A549 (cell line): ENCODE results near the gene PKHD1. TPM values are rescaled to one million over a fixed set of nuclear protein-coding genes. Genes with fewer than 3 reads are reported as not detected.

ENCODE experiments used
- ATAC-seq, 2 experiments: fragments of 200-7000 bp in 1 of 2; fragments of >200 bp in 1 of 2; cut with Nextera tagmentation in 1 of 2; cut with Tn5 transposase in 1 of 2; 3 replicates each; pipeline versions ENCODE4 v1.8.0 to v1.9.1; 2018 to 2020; ENCODE audit warnings: mild to moderate bottlenecking in 1 of 2, moderate library complexity in 1 of 2
- CTCF ChIA-PET: fragments of 300-600 bp; sonication (Branson Sonifier 250); formaldehyde crosslinking; extraction: SDS; loops from one replicate; lab custom pipeline; 2021; ENCODE audit warnings: antibody characterized with exemption, inconsistent platforms; lab: Yijun Ruan, JAX
- POLR2A ChIA-PET: fragments of 350-600 bp; formaldehyde crosslinking; extraction: SDS; loops from one replicate; lab custom pipeline; 2021; ENCODE audit warnings: antibody characterized with exemption, inconsistent platforms; lab: Yijun Ruan, JAX
- DNase-seq, 2 experiments: peaks; one replicate each; pipeline versions ENCODE4 v3.0.0 to v3.0.0-alpha.2; 2011 to 2016; ENCODE audit warnings: low read depth in 1 of 2, low spot score in 1 of 2
- FAIRE-seq: peaks from 2 replicates; lab custom pipeline; 2011; peaks lifted over from hg19 to GRCh38; lab: Jason Lieb, UNC
- H3K27ac ChIP-seq, 2 experiments: fragments of >200 bp; sonication (Bioruptor Twin); formaldehyde crosslinking; 3 replicates each; pipeline ENCODE4 v1.5.1; 2016 to 2017
- H3K4me1 ChIP-seq: fragments of >200 bp; sonication (Bioruptor Twin); formaldehyde crosslinking; 3 replicates; pipeline ENCODE4 v1.6.1; 2016
- H3K4me2 ChIP-seq: fragments of >200 bp; sonication (Bioruptor Twin); formaldehyde crosslinking; 3 replicates; pipeline ENCODE4 v1.6.1; 2016
- H3K4me3 ChIP-seq: fragments of >200 bp; sonication (Bioruptor Twin); formaldehyde crosslinking; 3 replicates; pipeline ENCODE4 v1.5.1; 2016
- H3K9me3 ChIP-seq: fragments of >200 bp; sonication (Bioruptor Twin); formaldehyde crosslinking; 3 replicates; pipeline ENCODE4 v1.6.1; 2016
- BCL3 ChIP-seq: fragments of >200 bp; sonication (Bioruptor Twin); formaldehyde crosslinking; IDR thresholded peaks from 3 replicates; pipeline ENCODE4 v1.6.1; 2016
- BHLHE40 ChIP-seq: IDR thresholded peaks from 2 replicates; pipeline ENCODE4 v1.6.1; 2012; ENCODE audit warnings: low read depth, low read length, inconsistent platforms
- CBX2 ChIP-seq: fragments of 200-600 bp; sonication (generic); IDR thresholded peaks from 2 replicates; pipeline ENCODE4 v1.6.1; 2016; ENCODE audit warnings: low read depth, mild to moderate bottlenecking, borderline replicate concordance
- CHD4 ChIP-seq: fragments of 200-600 bp; sonication (generic); IDR thresholded peaks from 2 replicates; pipeline ENCODE4 v1.6.1; 2016; ENCODE audit warnings: antibody characterized with exemption, mild to moderate bottlenecking, borderline replicate concordance
- E2F6 ChIP-seq: IDR thresholded peaks from 2 replicates; pipeline ENCODE4 v1.6.1; 2012; ENCODE audit warnings: low read depth, borderline replicate concordance
- EHF ChIP-seq: fragments of 250-450 bp; sonication (Bioruptor Pico); IDR thresholded peaks from 2 replicates; pipeline ENCODE4 v1.5.0; 2020; ENCODE audit warnings: mild to moderate bottlenecking
- EP300 ChIP-seq, 2 experiments: fragments of >200 bp; sonication (Bioruptor Twin); formaldehyde crosslinking; IDR thresholded peaks; 2 replicates in 1 of 2; 3 replicates in 1 of 2; pipeline ENCODE4 v1.6.1; 2016 to 2017
- HES2 ChIP-seq: fragments of >200 bp; sonication (Bioruptor Twin); formaldehyde crosslinking; IDR thresholded peaks from 2 replicates; pipeline ENCODE4 v1.6.1; 2016
- HEYL ChIP-seq: fragments of 250-450 bp; sonication (Bioruptor Pico); IDR thresholded peaks from 2 replicates; pipeline ENCODE4 v1.8.0; 2021; ENCODE audit warnings: mild to moderate bottlenecking, moderate library complexity
- HMGXB4 ChIP-seq: fragments of 250-450 bp; sonication (Bioruptor Pico); IDR thresholded peaks from 2 replicates; pipeline ENCODE4 v1.5.0; 2021; ENCODE audit warnings: mild to moderate bottlenecking, moderate library complexity, borderline replicate concordance
- HOXB13 ChIP-seq: fragments of 250-450 bp; sonication (Bioruptor Pico); IDR thresholded peaks from 2 replicates; pipeline ENCODE4 v1.5.0; 2020; ENCODE audit warnings: low read depth, mild to moderate bottlenecking, moderate library complexity
- HOXB5 ChIP-seq: fragments of 250-450 bp; sonication (Bioruptor Pico); IDR thresholded peaks from 2 replicates; pipeline ENCODE4 v1.5.0; 2020; ENCODE audit warnings: mild to moderate bottlenecking, moderate library complexity
- JUNB ChIP-seq: fragments of >200 bp; sonication (Bioruptor Twin); formaldehyde crosslinking; IDR thresholded peaks from 2 replicates; pipeline ENCODE4 v1.6.1; 2016
- KDM1A ChIP-seq: fragments of 200-600 bp; sonication (generic); IDR thresholded peaks from 2 replicates; pipeline ENCODE4 v1.6.1; 2016; ENCODE audit warnings: low read depth, mild to moderate bottlenecking
- MAFK ChIP-seq: fragments of 450-650 bp; IDR thresholded peaks from 2 replicates; pipeline ENCODE4 v1.6.1; 2014; ENCODE audit not compliant: partially characterized antibody
- MAX ChIP-seq: IDR thresholded peaks from 2 replicates; pipeline ENCODE4 v1.6.1; 2012
- NFE2L2 ChIP-seq: fragments of 150-350 bp; conservative IDR thresholded peaks from 2 replicates; pipeline ENCODE4 v1.6.1; 2014; ENCODE audit warnings: low read length
- NR3C1 ChIP-seq: fragments of >200 bp; sonication (Bioruptor Twin); formaldehyde crosslinking; IDR thresholded peaks from 3 replicates; pipeline ENCODE4 v1.6.1; 2017
- PBX3 ChIP-seq: IDR thresholded peaks from 2 replicates; pipeline ENCODE4 v1.6.1; 2012
- RAD21 ChIP-seq, 2 experiments: fragments of >200 bp in 1 of 2; sonication (Bioruptor Twin) in 1 of 2; formaldehyde crosslinking in 1 of 2; IDR thresholded peaks in 1 of 2; conservative IDR thresholded peaks in 1 of 2; 2 replicates in 1 of 2; 3 replicates in 1 of 2; pipeline ENCODE4 v1.6.1; 2012 to 2018; ENCODE audit warnings: inconsistent platforms in 1 of 2
- RARB ChIP-seq: fragments of 250-450 bp; sonication (Bioruptor Pico); IDR thresholded peaks from 2 replicates; pipeline ENCODE4 v1.8.0; 2021; ENCODE audit warnings: mild to moderate bottlenecking, moderate library complexity
- REST ChIP-seq: fragments of 200-600 bp; sonication (generic); IDR thresholded peaks from 2 replicates; pipeline ENCODE4 v1.6.1; 2016; ENCODE audit warnings: antibody characterized with exemption, mild to moderate bottlenecking, moderate library complexity
- RFX5 ChIP-seq: fragments of 450-650 bp; IDR thresholded peaks from 2 replicates; pipeline ENCODE4 v1.7.1; 2014; ENCODE audit warnings: antibody characterized with exemption, mild to moderate bottlenecking, moderate library complexity
- SMC3 ChIP-seq: fragments of >200 bp; sonication (Bioruptor Twin); formaldehyde crosslinking; IDR thresholded peaks from 3 replicates; pipeline ENCODE4 v1.6.1; 2018; ENCODE audit warnings: inconsistent platforms
- ZC3H11A ChIP-seq: fragments of 450-650 bp; IDR thresholded peaks from 2 replicates; pipeline ENCODE4 v1.6.1; 2014; ENCODE audit warnings: antibody characterized with exemption, mild to moderate bottlenecking
- ZFP36 ChIP-seq: fragments of 450-650 bp; IDR thresholded peaks from 2 replicates; pipeline ENCODE4 v1.6.1; 2014; ENCODE audit warnings: borderline replicate concordance; ENCODE audit not compliant: partially characterized antibody
- ZNF302 ChIP-seq: fragments of 250-450 bp; sonication (Bioruptor Pico); IDR thresholded peaks from 2 replicates; pipeline ENCODE4 v1.9.0; 2021; ENCODE audit warnings: inconsistent platforms, mild to moderate bottlenecking, moderate library complexity
- WGBS: methylation state at CpG from one replicate; pipeline ENCODE4 v1.1.6; 2017; ENCODE audit errors: missing lambda C conversion rate; 5-methylcytosine and 5-hydroxymethylcytosine counted together
- polyA plus RNA-seq, 4 experiments: library from polyadenylated mRNA; depleted of rRNA in 3 of 4; stranded (reverse); fragments of >200 nt; fragmentation: RNase III in 1 of 4; extraction: RNeasy Plus Mini Kit Qiagen cat#74134 plus additional on column Dnase treatment in 1 of 4; gene quantifications; 2 replicates in 3 of 4; 3 replicates in 1 of 4; pipeline ENCODE4 v1.2.3, GENCODE V29; 2011 to 2017

PKHD1 gene
- polyA plus RNA-seq, 2 of the 4 experiments (the other 2 are of a cell fraction) = not detected

- Histone ChIP-seq H3K4me2 (no peak overlapping the region), H3K4me1 (no peaks in the 10 kb centered on the region)
- FAIRE-seq = no peak
- TF ChIP-seq CHD4 (no peak), HES2 (no peak), HOXB13 (CRISPR knock-in tag) (no peak), RARB (CRISPR knock-in tag) (no peak), EHF (no peak), SMC3 (no peak), ZC3H11A (no peak), RFX5 (no peak), HOXB5 (CRISPR knock-in tag) (no peak), REST (no peak), E2F6 (no peak), MAX (no peak), PBX3 (no peak), ZFP36 (no peak)
- TF ChIP-seq, all 56 proteins: peak for 0
- DNase-seq (no peak), ATAC-seq (no peak)
- H3K9me3 ChIP-seq = no peaks in the 10 kb centered on the region
- no peak overlapping the region for H3K4me3 ChIP-seq
- 0% methylated on average over 2 of the region's 2 CpGs for WGBS
- POLR2A ChIA-PET = no interaction called here
- CTCF ChIA-PET = no interaction called here
- no peak overlapping the region for H3K27ac ChIP-seq
Observed at GRCh38 chr6:51725155-51725554, 362.3 kb downstream of the PKHD1 start.

GRCh38 chr6:51720327-51720726 lies 367.1 kb downstream of the PKHD1 start:
- no peak overlapping the region for H3K4me2 ChIP-seq
- H3K4me3 ChIP-seq = no peak overlapping the region
- FAIRE-seq (no peak), ATAC-seq (no peak), DNase-seq (no peak)
- H3K27ac ChIP-seq = no peak overlapping the region
- H3K4me1 ChIP-seq = no peaks in the 10 kb centered on the region
- 2% methylated on average over 3 of the region's 3 CpGs for WGBS
- ChIA-PET CTCF (no interaction called here), POLR2A (no interaction called here)
- TF ChIP-seq ZNF302 (no peak), EP300 (IDR thresholded peaks at IDR 0.05) (no peak), KDM1A (no peak), RAD21 (conservative IDR thresholded peaks at IDR 0.05 in 1 of 2, IDR thresholded peaks at IDR 0.05 in 1 of 2) (no peak), NFE2L2 (no peak)
- no peaks in the 10 kb centered on the region for H3K9me3 ChIP-seq

GRCh38 chr6:51719297-51719696 lies 368.1 kb downstream of the PKHD1 start:
- no peak overlapping the region for H3K4me3 ChIP-seq
- H3K9me3 ChIP-seq = no peaks in the 10 kb centered on the region
- ATAC-seq (no peak), DNase-seq (no peak), FAIRE-seq (no peak)
- POLR2A ChIA-PET = no interaction called here
- no peaks in the 10 kb centered on the region for H3K4me1 ChIP-seq
- 0% methylated on average over 1 of the region's 1 CpG for WGBS
- CTCF ChIA-PET = no interaction called here
- H3K4me2 ChIP-seq = no peak overlapping the region
- no peak overlapping the region for H3K27ac ChIP-seq
- TF ChIP-seq BCL3 = no peak
- no peak for TF ChIP-seq NR3C1
- TF ChIP-seq MAFK = no peak
- TF ChIP-seq NFE2L2 = no peak
- no peak for TF ChIP-seq ZC3H11A
- TF ChIP-seq BHLHE40 = no peak
- no peak for TF ChIP-seq HEYL (CRISPR knock-in tag)
- no peak for TF ChIP-seq HMGXB4 (CRISPR knock-in tag)
- TF ChIP-seq PBX3 = no peak
- no peak for TF ChIP-seq CBX2
- no peak for TF ChIP-seq JUNB
